HG02870 (cell line): ENCODE results near the gene MRPL36.

Experiments
- ATAC-seq: cut with Tn5 transposase; IDR thresholded peaks from one replicate; pipeline ENCODE4 v1.9.1; 2021; ENCODE audit warnings: mild to moderate bottlenecking, moderate library complexity; ENCODE audit not compliant: unreplicated experiment

Gene MRPL36

GRCh38 chr5:1765880-1766235 lies 33.8 kb downstream of the MRPL36 start:
- ATAC-seq, result no peak

DNA sequence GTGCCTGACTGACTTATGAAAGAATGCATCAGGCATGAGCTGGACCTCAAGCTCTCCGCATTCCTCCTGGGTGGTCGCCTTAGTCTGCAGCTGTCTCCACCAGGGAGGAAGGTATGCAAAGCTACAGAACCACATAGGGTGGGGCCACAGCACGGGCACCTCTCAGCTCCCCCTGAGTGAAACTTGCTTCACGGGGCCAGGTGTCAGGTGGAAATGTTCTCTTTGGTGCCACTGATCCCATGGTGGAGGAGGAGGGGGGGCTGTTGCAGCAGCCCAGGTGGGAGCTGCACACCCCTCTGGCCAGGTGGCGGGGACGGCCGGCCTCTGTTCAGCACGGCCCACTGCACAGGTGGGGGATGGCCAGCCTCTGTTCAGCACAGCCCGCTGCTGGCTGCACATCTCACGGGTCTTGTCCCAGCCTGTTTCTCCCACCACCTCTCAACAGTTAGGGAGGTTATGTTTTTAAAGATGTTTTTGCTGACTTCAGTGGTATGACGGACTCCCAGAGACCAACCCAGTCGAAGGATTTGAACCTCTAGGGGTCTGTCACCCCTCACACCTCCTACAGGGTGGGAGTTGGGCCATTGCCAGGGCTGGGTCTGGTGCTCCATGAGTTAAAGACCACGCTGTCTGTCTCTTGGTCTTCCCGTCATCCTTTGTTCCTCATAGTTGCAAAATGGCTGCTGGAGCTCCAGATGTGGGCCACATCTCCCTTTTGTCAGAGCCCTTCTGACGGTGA lies 34.3 kb downstream of the MRPL36 start:
- ATAC-seq, result no peak

- no peak for ATAC-seq
Measured at GRCh38 chr5:1764606-1764960, 35.1 kb downstream of the MRPL36 start.

DNA sequence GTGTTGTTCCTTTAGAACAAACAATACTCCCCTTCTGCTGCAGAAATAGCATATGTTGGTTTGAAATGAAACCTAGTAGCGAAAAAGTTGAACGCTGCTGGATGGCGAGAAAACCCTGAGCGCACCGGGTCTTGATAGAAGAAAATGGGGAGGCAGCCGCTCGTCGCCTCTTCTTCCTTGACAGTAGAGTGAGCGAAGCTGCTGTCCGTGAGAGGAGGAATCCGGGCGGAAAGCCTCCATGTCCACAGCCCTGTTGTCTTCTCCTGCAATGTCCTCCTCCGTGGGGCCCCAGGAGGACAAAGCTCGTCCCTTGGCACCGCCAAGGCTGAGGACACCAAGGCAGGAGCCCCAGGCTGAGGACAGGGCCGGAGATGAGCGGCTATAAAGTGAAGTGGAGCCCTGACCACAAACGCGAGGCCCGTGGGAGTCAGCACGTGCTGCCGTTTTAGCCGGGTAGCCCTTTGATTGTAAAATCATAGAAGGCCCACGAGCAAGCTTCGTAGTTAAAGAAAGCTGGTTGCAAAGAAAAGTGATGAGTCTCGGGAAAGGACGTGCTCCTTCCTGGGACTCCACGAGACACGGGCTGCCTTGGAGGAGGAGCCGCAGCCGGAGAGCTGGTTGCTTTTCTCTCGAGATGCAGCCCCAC lies 35.6 kb downstream of the MRPL36 start:
- ATAC-seq, result no peak

- no peak for ATAC-seq
Measured at GRCh38 chr5:1763548-1763911, 36.1 kb downstream of the MRPL36 start.

- ATAC-seq, result no peak
Measured at GRCh38 chr5:1762883-1763547, 36.6 kb downstream of the MRPL36 start.

DNA sequence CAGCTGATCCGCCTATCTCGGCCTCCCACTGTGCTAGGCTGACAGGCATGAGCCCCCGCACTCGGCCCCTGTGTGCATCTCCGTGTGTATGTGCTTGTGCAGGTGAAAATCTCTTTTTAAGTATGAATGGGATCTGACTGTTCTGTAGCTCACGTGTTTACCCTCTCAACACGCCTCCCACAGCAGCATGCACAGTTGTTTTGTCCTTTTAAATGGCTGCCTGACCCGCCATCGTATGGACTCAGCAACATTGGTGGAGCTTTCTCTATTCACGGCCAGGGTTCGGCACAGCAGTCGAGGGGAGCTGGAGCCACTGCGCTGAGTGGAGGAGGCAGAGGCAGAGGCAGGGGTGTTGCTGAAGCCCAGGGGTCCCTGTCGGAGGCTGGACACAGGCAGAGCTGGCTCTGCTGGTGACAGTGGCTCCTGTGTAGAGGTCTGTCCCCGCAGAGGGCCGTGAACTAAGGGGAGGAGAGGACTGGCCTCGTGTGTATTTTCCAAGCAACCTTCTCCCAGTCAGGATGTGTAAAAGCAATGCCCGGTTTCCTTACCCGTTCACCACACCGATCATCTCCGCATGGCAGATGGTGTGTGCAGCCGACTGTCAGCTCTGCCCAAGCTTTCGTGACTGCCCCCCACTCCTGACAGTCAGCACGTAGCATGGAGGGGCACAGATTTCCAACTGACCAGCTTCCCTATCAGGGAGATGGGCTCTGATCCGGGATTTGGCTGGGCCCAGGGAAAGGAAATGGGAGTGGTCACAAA lies 37.3 kb downstream of the MRPL36 start:
- ATAC-seq, result no peak

DNA sequence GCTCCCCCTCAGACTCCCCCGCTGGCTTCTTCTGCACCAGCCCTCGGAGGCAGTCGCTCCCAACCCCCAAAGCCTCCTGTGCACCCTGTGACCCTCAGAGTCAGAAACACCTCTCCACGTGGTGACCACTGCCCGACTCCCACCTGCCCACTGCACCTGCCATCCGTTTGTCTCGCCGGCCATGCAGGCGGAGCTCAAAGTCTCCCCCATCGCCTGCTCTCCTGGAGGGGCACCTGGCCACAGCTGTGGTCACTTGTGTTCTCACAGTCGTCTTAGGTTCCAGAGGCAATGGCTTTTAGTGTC lies 38.2 kb downstream of the MRPL36 start:
- ATAC-seq, result no peak

DNA sequence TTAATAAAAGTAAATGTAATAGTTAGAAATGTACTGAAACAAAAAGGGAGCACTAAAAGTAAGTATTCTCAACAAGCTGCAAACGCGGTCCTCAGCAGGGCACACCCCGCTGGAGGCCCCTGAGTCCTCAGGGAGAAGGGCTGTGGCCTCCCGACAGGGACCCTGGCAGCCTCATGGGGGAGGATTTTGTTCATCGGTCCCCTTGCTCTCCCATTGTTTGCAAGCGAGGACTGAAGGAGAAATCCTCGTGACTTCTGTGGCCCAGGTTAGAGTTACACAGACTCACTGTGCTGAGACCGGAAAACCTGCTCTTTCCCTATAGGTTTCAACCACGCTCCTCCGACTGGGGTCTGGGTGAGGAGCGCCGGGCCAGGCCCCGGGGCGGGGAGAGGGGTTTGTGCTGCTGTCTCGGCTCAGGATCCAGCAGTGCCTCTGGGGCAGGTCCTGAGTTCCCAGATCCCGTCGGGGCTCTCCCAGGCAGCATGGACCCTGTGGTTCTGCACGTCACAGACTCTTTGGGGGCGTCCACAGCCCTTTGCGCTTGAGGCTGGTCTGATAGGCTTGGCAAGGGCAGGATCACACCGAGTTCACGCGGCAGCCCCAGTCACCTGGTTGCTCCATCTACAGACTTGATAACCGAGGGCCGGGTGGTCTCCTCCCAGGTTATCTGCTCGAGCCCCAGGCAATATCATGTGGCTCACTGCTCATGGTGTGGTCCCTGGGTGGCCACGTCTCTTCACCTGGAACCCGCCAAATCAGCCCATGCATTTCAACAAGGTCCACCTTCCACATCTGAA lies 38.8 kb downstream of the MRPL36 start:
- ATAC-seq, result no peak

DNA sequence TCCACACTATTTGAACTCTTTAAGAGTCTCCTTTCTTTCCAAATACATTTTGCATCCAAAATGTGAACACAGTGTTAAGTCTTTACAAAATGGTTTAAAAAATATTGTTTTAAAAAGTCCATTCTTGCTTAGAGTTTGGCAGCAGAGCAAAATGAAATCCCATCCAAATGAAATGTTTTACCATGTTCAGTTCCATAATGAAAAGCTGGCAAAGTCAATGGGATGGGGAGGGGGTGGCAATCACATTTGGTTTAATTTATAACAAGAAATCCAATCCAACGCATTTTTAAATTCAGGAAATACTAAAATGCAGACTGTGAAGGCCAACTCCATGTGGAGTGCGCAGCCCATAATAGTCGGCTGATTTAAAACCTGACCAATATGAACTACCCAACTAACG lies 39.4 kb downstream of the MRPL36 start:
- no peak for ATAC-seq

DNA sequence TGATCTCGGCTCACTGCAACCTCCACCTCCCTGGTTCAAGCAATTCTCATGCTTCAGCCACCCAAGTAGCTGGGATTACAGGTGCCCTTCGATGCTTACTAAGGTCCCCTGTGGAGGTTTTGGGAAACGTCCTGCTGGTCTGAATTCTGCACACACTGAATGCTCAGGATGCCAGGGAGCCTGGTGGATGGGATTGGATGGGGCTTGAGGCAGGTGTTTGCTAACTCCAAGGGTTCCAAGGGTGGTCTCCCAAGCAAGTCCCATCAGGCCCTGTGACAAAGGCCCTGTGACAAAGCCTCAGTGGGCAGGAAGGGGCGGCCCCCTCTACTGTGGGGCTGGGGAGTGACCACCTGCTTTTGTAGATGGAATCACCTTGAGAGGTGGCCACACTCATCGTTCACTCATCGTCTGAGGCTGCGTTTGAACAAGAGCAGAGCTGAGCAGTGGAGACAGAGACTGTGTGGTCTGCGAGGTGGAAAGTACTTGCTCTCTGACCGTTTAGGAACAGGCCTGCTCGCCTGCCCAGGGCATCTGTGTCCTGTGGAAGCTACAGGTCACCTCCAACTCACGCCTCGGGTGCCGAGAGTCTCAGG lies 40.2 kb downstream of the MRPL36 start:
- no peak for ATAC-seq

GRCh38 chr5:1758574-1758973 lies 41.1 kb downstream of the MRPL36 start:
- no peak for ATAC-seq

DNA sequence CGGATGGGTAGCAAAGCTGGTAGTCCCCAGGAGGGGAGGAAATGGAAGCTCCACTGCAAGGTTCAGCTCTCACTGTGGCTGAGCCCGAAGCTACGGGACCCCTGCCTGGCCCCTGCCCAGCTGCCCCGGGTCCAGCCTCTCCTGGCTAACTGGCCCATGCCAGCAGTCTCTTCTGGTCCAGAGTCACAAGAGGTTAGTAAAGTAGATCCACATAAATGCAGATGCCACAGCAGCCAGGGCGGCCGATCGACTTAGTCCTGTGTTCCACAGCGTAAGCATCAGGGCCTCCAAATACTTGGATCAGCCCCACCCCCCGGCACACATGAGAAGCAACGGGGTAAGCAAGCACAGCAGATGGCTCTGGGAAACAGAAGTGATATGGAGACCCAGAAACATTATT lies 42.1 kb downstream of the MRPL36 start:
- no peak for ATAC-seq

DNA sequence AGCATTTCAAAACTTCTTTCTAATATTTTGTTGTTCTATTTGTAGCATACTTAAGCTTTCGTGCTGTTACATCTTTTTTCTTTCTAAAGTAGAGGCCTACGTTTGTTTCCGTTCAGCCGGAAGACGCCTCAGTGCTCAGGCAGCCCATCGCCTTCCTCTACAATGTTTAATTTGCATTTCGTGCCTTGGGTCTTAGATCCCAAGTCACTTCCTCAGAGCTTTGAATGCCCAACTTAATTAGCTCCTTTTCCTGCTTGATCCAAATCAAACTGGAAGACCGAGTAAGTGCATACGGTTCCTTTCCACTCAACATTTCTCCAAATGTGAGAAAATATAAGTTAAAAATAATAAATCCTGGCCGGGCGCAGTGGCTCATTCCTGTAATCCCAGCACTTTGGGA lies 43.2 kb downstream of the MRPL36 start:
- ATAC-seq, result no peak

DNA sequence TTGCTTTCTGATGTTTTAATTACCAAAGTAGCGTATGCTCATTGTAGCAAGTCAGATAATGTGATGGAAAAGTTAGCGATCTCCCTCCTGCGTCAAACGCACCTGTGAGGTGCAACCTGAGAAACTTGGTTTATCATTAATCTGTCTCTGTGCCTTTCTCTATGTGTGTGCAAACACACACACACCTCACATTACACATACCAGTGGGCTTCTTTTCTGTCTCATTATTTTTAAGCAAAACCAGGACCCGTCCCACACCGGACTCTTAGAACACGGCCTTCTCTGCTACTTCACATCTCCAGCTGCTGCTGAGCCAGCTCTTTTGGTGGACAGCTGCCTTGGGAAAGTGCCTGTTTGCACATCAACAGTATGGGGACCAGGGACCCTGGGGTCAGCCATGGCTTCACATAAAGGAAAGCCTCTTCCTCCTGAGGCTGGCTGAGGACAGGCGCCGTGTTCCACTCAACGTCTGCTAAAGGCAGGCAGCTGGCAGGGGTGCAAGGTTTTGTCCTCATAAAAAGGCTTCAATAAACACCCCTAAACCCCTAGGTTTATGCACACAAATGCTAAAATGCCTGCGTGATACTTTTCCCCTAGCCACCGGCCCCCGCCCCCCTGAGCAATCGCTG lies 44.2 kb downstream of the MRPL36 start:
- no peak for ATAC-seq

GRCh38 chr5:1754531-1755220 lies 45.0 kb downstream of the MRPL36 start:
- no peak for ATAC-seq

DNA sequence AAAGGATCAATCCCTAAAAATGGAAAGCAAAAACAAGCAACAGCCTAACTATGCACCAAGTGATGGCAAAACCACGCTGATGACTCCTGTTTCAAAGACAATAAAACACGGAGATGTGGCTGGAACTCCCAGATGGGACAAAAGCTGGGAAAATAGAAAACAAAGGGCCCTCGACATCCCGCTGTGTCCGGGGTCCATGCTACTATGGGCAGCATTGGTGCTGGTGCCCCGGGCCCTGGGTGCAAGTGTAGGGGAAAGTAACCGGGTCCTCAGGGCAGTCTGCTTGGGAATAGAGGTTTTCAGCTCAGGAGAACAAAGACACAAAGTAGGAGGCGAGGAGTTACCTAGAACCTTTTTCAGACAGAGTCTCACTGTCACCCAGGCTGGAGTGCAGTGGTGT lies 46.1 kb downstream of the MRPL36 start:
- ATAC-seq, result no peak

GRCh38 chr5:1752881-1753280 lies 46.8 kb downstream of the MRPL36 start:
- no peak for ATAC-seq
